ENCODE results near the gene FAXC. TPM values are rescaled to one million over a fixed set of nuclear protein-coding genes. Genes with fewer than 3 reads are reported as not detected.

The FAXC gene
- polyA plus RNA-seq, 1 of the 3 experiments (the other 2 are of a cell fraction) = 9.0 TPM

DNA sequence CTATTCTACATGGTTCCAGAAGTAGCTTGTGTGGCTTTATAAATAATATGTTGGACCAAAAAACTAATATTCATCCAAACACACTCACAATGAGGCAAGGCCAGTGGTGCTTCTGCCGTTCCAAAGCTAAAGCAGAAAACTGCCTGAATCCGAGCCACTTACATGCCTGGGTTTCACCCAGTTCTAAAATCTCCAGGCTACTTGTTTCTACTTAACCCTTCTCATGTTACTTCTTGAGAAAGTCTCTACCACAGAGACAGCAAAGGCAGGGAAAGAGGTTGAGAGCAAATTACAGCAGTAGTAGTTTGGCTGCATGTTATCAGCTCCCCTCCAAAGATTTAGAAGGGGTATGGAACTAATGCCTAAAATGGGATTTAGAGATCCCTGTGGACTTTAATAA, 62.0 kb downstream of the FAXC start (continued):
- no peak for TF ChIP-seq NFIC (IDR thresholded peaks at IDR 0.05; ENCODE audit: borderline replicate concordance)
- TF ChIP-seq, protein P1, sequence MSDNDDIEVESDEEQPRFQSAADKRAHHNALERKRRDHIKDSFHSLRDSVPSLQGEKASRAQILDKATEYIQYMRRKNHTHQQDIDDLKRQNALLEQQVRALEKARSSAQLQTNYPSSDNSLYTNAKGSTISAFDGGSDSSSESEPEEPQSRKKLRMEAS (IDR thresholded peaks at IDR 0.05; ENCODE audit: low read depth) = no peak

DNA sequence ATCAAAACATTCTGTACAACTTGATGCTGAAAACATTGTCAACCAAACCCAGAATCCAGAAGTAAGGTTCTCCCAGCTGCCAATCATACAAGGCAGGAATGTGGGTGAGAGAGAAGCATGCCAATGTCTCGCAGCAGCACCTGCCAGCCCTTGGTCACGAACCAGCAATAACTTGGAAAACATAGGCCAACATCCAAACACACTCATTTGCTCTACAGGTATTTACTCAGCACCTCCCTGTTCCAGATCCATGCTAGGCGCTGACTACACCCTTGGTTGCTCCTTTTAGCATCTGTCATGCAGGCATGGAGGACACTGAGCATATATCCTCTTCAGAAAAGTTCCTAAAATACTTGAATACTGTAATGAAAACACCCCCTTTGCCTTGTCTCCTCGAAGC, 63.6 kb downstream of the FAXC start:
- CTCF ChIA-PET = interaction anchor here (0.9 kb wide), 1 partner anchor 45 kb away, joined by 3 read pairs; no protein-coding TSS in a partner anchor

DNA sequence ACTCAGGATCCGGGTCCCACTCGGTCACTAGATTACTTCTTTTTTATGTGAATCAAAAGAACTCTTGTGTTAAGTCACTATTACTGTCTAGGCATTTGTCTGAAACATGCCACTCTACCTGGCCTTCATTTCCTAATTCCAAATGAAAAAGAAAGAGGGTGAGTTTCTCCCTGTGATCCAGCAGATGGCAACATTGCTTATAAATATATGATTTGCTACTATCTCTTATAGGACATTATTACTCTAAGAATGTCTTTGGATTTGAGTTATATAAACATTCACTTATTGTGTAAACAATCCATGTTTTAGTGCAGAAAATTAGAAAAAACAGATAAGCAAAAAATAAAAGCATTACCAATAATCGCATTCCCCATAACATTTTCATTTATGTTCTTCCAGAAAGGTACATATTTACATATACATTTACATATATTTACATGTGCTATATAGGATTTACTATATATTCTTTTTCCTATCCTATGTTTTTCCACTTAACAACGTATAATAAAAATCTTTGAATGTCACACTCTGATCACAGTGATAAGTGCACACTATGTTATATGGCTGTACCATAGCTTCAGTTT, 66.9 kb downstream of the FAXC start:
- H3K4me1 ChIP-seq (ENCODE audit: control insufficient read depth in 1 of 2, insufficient read depth in 2 of 2, low read depth in 1 of 2, low read length in 1 of 2) = no peaks in the 10 kb centered on the region
- no peak overlapping the region for H3K4me2 ChIP-seq
- no peaks in the 10 kb centered on the region for H4K20me1 ChIP-seq (ENCODE audit: insufficient read depth)
- H3F3A ChIP-seq (replicated peaks; ENCODE audit: insufficient read depth) = no peaks in the 10 kb centered on the region
- peak; percentile 33 for DNase-seq
- no peaks in the 10 kb centered on the region for H3K27me3 ChIP-seq (ENCODE audit: insufficient read depth)
- peaks cover 0 to 21% of the 10 kb centered on the region in 2 experiments for H3K36me3 ChIP-seq (replicated peaks in 1 of 2; ENCODE audit: control insufficient read depth in 1 of 2, insufficient read depth in 2 of 2, low read length in 1 of 2)
- no peak overlapping the region for H3K4me3 ChIP-seq (ENCODE audit: low read depth in 2 of 2, low read length in 1 of 2)
- TF ChIP-seq, protein P2, sequence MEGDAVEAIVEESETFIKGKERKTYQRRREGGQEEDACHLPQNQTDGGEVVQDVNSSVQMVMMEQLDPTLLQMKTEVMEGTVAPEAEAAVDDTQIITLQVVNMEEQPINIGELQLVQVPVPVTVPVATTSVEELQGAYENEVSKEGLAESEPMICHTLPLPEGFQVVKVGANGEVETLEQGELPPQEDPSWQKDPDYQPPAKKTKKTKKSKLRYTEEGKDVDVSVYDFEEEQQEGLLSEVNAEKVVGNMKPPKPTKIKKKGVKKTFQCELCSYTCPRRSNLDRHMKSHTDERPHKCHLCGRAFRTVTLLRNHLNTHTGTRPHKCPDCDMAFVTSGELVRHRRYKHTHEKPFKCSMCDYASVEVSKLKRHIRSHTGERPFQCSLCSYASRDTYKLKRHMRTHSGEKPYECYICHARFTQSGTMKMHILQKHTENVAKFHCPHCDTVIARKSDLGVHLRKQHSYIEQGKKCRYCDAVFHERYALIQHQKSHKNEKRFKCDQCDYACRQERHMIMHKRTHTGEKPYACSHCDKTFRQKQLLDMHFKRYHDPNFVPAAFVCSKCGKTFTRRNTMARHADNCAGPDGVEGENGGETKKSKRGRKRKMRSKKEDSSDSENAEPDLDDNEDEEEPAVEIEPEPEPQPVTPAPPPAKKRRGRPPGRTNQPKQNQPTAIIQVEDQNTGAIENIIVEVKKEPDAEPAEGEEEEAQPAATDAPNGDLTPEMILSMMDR (IDR thresholded peaks at IDR 0.05) = peak; percentile 72
- no peak for TF ChIP-seq CHD2 (IDR thresholded peaks at IDR 0.05; ENCODE audit: low read length, partially characterized antibody)
- TF ChIP-seq EZH2phosphoT487 (IDR thresholded peaks at IDR 0.05; ENCODE audit: borderline replicate concordance, low read depth) = no peak
- no peak for TF ChIP-seq MXI1 (IDR thresholded peaks at IDR 0.05; ENCODE audit: low read depth, low read length)
- peak; percentile 57 for TF ChIP-seq RAD21 (IDR thresholded peaks at IDR 0.05; ENCODE audit: low read length)
- TF ChIP-seq, protein P3, sequence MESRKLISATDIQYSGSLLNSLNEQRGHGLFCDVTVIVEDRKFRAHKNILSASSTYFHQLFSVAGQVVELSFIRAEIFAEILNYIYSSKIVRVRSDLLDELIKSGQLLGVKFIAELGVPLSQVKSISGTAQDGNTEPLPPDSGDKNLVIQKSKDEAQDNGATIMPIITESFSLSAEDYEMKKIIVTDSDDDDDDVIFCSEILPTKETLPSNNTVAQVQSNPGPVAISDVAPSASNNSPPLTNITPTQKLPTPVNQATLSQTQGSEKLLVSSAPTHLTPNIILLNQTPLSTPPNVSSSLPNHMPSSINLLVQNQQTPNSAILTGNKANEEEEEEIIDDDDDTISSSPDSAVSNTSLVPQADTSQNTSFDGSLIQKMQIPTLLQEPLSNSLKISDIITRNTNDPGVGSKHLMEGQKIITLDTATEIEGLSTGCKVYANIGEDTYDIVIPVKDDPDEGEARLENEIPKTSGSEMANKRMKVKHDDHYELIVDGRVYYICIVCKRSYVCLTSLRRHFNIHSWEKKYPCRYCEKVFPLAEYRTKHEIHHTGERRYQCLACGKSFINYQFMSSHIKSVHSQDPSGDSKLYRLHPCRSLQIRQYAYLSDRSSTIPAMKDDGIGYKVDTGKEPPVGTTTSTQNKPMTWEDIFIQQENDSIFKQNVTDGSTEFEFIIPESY (IDR thresholded peaks at IDR 0.05; ENCODE audit: borderline replicate concordance, low read depth) = no peak
- TF ChIP-seq SMC3 (IDR thresholded peaks at IDR 0.05; ENCODE audit: low read depth, low read length) = peak; percentile 31; the same call in 1 of the 2 replicates
- TF ChIP-seq, protein P4, sequence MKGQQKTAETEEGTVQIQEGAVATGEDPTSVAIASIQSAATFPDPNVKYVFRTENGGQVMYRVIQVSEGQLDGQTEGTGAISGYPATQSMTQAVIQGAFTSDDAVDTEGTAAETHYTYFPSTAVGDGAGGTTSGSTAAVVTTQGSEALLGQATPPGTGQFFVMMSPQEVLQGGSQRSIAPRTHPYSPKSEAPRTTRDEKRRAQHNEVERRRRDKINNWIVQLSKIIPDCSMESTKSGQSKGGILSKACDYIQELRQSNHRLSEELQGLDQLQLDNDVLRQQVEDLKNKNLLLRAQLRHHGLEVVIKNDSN (IDR thresholded peaks at IDR 0.05; ENCODE audit: borderline replicate concordance, low read depth) = no peak
- H3K79me2 ChIP-seq (ENCODE audit: insufficient read depth) = no peaks in the 10 kb centered on the region
- H3K27ac ChIP-seq (ENCODE audit: low read depth in 2 of 2, low read length in 1 of 2) = no peak overlapping the region
- ChIA-PET POLR2A (no interaction called here), CTCF (interaction anchor here (1.0 to 1.4 kb wide), 2 partner anchors 16 to 18 kb away, joined by 3 read pairs; no protein-coding TSS in a partner anchor)
- no peaks in the 10 kb centered on the region for H3K9me3 ChIP-seq
- H2AFZ ChIP-seq (ENCODE audit: low read depth) = no peak overlapping the region
- H3K9ac ChIP-seq = no peak overlapping the region
- H3K9me2 ChIP-seq = no peaks in the 10 kb centered on the region
- 67% methylated on average over 4 of the region's 4 CpGs for WGBS (ENCODE audit: low lambda C conversion rate)

More for the DNA sequence above, 63.6 kb downstream of the FAXC start:
- H3K4me1 ChIP-seq (ENCODE audit: control insufficient read depth in 1 of 2, insufficient read depth in 2 of 2, low read depth in 1 of 2, low read length in 1 of 2) = no peaks in the 10 kb centered on the region
- no peaks in the 10 kb centered on the region for H3K79me2 ChIP-seq (ENCODE audit: insufficient read depth)
- no peaks in the 10 kb centered on the region for H3F3A ChIP-seq (replicated peaks; ENCODE audit: insufficient read depth)
- H3K36me3 ChIP-seq (replicated peaks in 1 of 2; ENCODE audit: control insufficient read depth in 1 of 2, insufficient read depth in 2 of 2, low read length in 1 of 2) = peaks cover 0 to 9% of the 10 kb centered on the region in 2 experiments
- no peaks in the 10 kb centered on the region for H3K27me3 ChIP-seq (ENCODE audit: insufficient read depth)
- POLR2A ChIA-PET = no interaction called here
- no peaks in the 10 kb centered on the region for H3K9me3 ChIP-seq
- no peak for DNase-seq
- 79% methylated on average over 4 of the region's 4 CpGs for WGBS (ENCODE audit: low lambda C conversion rate)
- TF ChIP-seq, protein P1 (IDR thresholded peaks at IDR 0.05; ENCODE audit: low read depth) = no peak
- TF ChIP-seq EZH2phosphoT487 (IDR thresholded peaks at IDR 0.05; ENCODE audit: borderline replicate concordance, low read depth) = no peak
- no peak overlapping the region for H2AFZ ChIP-seq (ENCODE audit: low read depth)
- no peaks in the 10 kb centered on the region for H3K9me2 ChIP-seq
- H3K4me3 ChIP-seq (ENCODE audit: low read depth in 2 of 2, low read length in 1 of 2) = no peak overlapping the region
- no peak overlapping the region for H3K9ac ChIP-seq
- H3K4me2 ChIP-seq = no peak overlapping the region
- no peaks in the 10 kb centered on the region for H4K20me1 ChIP-seq (ENCODE audit: insufficient read depth)
- no peak overlapping the region for H3K27ac ChIP-seq (ENCODE audit: low read depth in 2 of 2, low read length in 1 of 2)

All from SK-N-SH (cell line).